Kidney tubule cell (primary cell): ENCODE measurements around the gene PTOV1.

Source experiments
- DNase-seq: peaks from one replicate; pipeline ENCODE4 v3.0.0-alpha.2; 2018; ENCODE audit warnings: low spot score

Gene PTOV1

DNA sequence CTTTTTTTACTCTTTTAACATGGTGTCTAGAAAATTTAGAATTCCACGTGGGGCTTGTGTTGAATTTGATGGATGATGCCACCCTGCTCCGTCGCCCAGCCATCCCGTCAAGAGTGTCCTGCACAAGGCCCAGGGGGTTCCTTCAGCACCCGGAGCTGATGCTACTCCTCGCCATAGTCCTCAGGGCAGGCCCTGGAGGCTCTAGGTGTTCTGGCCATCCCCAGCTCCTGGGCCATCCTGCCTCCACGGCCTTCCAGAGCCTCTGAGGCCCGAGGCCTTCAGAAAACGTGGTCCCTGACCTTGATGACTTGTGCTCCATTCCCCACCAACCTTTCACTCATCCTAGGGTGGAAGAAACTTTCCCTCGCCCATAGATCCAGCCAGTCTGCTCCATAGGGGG is 22.9 kb downstream of the PTOV1 start:
- DNase-seq: no peak

DNA sequence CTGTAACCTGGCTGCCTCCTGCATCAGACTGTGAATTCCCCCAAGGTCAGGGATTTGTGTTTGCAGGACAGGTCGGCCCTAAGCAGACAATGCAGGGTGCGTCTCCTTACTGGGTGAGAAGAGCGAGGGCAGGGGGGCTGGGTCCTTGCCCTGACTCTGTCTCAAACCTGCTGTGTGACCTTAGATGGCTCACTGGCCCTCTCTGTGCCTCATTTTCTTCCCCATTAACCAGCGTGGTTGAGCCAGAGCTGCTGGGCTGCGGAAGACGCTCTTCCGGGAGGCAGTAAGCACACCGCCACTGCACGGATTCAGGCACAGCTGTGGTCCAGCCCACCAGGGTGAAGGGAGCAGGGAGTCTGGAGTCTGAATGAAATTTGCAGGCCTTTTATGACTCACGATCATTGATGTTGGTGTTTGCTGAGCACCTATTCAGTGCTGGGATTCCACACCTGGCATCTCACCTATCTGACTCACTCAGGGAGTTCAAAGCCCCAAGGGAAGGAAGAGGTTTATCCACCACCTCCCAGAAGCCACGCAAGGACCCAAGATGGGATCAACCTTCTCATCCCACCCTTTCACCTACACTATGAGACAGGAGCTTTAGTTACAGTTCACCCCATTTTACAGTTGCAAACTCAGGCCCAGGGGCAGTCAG is 23.7 kb downstream of the PTOV1 start:
- peak; percentile 43 for DNase-seq

DNA sequence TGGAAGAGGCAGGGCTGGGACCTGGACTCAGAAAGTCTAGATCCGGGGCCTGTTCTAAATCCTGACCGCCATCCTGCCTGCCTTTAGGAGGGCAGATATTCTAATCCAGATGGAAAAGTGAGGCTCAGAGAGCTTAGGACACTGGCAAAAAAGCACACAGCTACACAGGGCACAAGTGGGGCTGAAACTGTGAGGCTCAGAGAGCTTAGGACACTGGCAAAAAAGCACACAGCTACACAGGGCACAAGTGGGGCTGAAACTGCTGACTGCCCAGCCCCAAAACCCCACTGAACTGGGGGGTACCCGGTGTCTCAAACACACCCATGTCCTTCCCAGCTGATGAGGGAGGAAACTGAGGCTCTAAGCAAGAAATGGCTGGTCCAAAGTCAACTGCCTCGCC is 24.2 kb downstream of the PTOV1 start:
- no peak for DNase-seq

DNA sequence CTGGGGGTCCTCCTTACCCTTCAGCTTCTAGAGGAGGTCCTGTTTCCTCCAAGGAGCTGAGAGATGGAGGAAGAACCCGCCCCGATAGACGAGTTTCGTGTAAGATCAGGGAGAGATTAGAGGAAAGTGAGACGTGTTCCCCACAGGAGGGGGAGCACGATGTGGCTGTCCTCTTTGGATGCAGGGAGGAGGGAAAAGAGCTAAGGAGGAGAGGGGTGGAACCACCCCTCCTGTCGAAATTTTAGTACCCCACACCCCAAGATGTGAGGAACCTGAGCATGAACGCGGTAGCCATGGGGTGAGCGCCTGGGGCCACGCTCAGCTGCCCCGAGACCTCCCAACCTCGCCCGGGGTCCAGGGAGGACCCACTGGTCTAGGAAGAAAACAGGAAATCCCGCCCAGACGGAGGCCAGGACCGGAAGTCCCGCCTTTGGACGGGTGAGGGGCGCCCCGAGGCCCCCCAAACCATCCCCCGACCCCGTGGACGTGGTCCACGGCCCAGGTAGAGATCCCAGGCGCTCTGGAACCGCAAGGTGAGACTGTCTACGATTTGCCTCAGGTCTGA is 25.0 kb downstream of the PTOV1 start:
- DNase-seq: peak; percentile 45

DNA sequence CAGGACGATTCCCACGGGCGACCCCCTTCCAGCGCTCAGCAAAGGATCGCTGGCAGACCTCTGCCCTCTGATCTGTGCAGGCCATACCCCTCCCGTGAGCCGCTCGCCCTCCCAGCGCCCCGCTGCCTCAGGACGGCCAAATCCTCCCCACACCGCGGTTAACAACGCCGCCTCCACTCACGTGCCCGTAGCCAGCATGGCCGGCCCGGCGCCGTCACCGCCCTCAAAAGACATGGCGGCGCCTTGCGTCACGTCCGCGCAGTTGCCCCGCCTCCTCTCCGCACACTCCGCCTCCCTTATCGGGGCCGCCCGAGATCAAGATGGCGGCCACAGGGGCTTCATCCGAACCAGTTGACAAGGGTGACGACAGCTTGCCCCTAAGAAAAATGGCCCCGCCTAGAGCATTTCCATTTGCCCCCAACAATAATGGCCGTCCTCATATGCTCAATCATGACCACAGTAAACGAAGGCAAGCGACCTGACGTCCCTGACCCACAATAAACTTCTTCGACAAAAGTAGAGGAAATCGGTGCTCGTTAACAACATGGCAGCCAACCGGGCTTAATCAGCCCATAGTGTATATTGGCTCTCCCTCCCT is 25.6 kb downstream of the PTOV1 start:
- DNase-seq: peak; percentile 99

DNA sequence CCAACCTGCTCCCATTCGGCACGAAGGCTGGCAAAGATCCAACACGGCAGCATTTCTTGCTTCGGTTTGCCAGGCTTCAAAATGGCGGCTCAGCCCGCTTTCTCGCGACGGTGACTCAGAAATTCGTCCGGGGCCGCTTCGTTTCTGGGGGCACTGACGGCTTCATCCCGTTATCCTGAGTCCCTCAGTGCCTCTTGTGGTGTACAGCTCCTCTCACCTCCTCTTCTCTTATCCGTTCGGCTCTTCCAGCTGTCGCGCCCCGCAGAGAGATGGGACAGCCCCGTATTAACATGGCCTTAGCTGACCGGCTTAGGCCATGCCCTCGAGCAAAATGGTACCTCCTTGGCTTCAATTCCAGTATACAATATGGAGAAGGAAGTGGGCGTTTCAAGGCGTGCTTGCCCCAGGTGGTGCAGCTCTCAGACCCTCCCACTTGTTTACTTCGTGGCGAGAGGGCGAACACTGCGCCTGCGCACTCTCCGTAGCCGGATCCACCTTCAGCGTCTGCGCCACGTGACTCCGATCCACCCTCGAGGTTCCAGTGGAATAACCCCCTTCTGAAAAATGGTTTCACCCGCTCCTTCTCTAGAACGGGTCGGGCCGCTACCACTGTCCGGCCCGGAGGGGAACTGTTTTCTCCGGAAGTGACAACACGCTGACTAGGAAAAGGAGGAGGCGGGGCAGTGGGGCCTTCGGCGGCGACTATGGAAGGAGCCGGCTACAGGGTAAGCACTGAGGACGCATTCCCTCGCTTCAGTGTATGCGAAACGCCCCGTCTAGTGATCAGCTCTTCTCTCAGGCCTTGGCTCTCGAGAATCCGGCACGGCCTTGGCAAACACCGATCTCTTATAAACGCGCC is 26.3 kb downstream of the PTOV1 start, which contains the start of the genes AKT1S1 and TBC1D17:
TSS of gene AKT1S1 (minus strand) at position 336 of the 859 bp plus-strand sequence. CDS start 4,060 bp downstream, outside the sequence.
TSS of gene TBC1D17 (plus strand) at position 683 of the 859 bp plus-strand sequence. CDS start at position 705, 22 bp downstream.
- DNase-seq: peak; percentile 100

DNA sequence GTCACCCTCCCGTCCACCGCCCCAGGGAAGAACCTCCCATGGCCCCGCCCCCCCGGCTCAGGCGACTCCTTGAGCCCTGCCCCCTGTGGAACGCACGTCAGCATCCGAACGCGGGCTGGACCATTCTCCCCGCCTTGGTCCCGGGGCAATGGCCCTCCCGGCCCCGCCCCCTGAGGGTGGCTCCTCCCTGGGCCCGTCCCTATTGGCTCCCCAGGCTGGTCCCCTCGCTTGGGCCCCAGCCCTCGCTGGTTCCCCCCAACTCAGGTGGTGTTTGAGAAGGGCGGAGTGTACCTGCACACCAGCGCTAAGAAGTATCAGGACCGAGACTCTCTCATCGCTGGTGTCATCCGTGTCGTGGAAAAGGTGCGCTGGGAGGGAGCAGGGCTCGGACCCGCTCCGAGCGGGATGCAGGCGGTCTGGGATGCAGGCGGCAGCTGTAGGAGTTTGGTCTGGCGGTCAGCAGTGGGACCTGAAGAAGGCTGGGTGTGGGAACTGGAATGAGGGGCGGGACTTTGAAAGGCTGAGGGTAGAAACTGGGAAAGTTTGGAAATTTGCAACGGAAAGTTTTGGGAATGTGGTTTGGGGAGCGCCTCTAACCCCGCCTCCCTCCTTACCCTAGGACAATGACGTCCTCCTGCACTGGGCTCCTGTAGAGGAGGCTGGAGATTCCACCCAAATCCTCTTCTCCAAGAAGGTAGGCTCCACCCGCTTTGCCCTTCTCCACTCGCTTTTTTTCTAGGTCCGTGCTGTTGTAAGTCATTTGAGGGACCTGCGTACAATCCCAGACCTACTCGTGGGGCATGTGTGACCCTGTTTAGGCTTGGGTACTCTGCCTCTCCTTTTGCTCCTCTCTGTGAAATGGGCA is 27.2 kb downstream of the PTOV1 start:
- peak; percentile 96 for DNase-seq

DNA sequence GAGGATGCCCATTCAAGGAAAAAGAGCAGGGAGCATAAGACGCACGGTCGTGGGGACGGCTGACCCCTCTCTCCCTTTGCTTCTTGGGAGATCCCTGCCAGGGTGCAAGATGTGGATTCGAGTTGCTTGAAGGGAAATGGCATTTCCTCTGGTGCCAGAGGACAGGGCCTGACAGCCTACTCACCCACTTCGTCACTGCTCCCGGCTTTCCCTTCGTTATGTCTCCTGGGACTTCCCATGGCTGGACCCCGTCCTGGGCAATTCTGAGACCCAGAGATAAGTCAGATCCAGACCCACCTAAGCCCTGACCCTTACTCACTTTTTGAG is 27.7 kb downstream of the PTOV1 start:
- DNase-seq: no peak

DNA sequence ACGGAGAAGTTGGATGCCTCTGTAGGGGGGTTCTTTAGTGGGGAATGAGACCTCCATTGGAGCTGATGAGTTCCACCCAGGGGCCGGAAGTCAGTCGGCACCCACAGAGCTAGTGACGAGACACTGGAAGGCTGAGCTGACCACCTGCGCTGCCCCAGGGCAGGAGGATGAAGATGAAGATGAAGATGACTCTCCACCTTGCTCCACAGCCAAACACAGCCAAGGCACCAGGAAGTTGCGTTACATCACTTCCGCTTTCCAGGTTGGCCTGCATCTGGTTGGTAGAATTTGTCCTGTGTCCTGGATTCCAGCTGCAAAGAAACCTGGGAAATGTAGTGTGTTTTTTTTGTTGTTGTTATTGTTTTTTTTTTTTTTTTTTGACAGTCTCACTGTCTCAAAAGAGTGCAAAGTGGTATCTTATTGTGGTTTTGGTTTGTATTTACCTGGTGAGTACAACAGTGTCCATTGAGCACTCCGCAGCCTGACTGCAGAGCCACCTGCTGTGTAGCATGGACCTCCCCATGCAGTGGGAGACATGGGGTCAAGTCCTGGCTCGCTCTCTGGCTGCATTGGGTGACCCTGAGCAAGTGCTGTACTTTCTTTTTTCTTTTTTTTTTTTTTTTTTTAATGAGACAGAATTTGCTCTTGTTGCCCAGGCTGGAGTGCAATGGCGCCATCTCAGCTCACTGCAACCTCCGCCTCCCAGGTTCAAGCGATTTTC is 28.4 kb downstream of the PTOV1 start:
- DNase-seq: no peak

DNA sequence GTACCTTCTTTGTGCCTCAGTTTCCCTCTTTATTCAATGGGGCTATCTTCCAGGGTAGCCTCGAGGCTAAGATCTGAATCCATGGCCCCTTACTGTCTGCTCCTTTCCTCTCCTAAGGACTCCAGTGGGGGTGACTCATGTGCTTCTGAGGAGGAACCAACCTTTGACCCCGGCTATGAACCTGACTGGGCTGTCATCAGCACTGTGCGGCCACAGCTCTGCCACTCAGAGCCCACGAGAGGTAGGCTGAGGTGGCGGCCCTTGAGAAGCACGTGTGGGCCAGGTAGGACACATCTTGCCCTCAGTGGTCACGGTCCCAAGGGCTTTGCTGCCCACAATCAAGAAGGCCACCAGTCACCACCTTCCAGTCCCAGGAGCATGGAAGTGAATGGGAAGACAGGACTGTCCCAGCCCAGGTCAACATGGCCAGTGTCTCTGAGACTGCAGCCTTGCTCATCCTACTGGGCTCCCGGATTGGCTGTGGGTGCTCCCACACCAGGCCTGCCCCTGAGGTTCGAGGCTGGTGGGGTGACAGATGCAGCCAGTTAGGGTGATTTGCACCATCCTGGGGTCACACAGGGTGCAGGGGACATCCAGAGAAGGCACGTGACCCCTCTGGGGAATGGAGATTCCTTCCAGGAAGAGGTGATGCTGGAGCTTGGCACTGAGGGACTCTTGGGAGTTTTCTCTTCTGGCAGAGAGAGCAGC is 29.4 kb downstream of the PTOV1 start:
- no peak for DNase-seq

DNA sequence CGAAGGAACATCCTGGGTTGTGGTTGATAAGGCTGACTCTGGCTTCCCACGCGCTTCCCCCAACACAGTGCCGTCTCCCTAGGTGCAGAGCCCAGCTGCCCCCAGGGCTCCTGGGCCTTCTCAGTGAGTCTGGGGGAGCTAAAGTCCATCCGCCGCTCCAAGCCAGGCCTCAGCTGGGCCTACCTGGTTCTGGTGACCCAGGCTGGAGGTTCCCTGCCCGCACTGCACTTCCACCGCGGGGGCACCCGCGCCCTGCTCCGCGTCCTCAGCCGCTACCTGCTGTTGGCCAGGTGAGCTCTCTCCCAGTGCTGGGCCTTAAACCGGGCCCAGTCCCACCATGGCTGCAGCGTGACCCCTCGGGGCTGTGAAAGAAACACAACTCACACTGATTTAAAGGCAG is 30.2 kb downstream of the PTOV1 start:
- no peak for DNase-seq

DNA sequence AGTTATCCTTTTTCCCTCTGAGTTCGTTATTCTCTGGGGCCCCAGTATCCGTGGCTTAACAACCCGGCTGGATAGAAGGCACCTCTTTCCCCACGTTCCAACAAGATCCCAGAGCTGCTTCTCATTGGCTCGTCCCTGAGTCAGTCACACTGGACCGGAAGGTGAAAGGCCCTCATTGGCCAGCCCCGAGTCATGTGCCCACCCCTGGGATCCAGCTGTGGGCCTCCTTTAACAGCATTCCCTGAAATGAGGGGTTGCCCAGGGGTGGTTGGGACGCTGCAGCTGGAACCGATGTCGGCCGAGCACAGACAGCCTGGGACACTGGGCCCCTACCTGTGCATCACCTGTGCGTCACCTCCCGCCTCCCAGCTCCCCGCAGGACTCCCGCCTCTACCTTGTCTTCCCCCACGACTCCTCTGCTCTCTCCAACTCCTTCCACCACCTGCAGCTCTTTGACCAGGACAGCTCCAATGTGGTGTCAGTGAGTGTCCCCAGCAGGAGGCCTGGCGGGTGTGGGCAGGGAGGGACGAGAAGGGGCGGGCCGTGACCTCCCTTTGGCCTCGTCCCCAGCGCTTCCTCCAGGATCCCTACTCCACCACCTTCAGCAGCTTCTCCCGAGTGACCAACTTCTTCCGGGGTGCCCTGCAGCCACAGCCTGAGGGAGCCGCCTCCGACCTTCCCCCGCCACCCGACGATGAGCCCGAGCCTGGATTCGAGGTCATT is 30.9 kb downstream of the PTOV1 start:
- DNase-seq: no peak

DNA sequence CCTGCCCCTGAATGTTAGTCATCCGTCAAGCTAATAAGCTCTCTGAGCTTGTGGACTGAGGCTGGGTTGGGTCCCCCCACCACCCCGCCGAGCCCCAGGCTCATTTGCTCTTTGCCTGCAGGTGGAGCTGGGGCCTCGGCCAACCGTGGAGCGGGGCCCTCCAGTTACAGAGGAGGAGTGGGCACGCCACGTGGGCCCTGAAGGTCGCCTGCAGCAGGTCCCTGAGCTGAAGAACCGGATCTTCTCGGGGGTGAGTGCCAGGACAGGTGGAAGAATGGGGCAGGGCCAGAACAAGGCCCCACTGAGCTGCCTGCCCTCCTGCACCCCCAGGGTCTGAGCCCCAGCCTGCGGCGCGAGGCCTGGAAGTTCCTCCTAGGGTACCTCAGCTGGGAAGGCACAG is 31.7 kb downstream of the PTOV1 start:
- DNase-seq: no peak

DNA sequence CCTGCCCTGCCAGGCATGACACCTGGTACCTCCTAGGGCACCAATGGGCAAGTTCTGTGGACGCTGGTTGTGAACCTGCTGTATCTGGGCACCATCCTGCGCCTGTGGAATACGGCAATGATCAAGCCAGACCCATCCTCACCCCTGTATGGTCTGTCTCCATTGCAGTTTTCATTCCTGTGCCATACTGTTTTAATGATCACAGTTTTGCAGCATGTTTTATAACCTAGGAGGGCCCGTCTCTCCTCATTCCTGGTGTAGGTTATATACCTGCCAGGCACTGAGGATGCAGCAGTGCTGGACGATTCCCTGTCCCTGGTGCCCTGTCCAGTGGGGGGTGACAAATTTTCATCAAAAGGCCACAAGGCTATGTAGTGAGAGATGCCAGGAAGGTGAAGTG is 32.1 kb downstream of the PTOV1 start:
- no peak for DNase-seq

DNA sequence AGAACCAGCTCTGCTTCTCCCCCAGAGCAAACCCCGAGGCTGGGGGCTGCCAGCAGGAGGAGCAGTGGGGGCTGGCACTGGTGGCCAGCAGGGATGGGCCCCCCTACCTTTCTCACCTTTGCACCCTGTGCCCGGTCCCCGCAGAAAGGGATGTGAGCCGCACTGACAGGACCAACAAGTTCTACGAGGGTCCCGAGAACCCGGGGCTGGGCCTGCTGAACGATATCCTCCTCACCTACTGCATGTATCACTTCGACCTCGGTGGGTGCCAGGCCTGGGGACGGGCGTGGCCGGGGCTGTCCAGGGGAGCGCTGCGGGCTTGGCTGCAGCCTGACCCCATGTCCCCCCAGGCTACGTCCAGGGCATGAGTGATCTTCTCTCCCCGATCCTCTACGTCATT is 33.1 kb downstream of the PTOV1 start:
- no peak for DNase-seq

DNA sequence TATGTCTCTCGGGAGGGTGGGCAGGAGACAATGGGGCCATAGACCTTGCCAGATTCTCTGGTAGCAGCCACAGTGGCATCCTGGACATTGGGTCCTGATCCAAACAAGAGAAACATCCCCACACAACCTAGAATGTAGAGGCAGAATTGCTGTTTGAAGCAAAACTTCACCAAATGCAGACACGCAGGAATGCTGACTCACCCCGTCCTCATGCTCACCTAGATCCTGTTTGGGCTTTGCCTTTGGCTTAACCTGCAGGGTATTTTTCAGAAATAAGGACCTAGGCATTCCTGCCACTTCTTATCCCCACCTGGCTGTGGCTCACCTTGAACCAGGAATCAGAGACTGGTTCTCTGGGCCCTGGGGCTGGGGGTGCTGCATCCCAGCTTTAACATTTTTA is 33.8 kb downstream of the PTOV1 start:
- peak; percentile 33 for DNase-seq

DNA sequence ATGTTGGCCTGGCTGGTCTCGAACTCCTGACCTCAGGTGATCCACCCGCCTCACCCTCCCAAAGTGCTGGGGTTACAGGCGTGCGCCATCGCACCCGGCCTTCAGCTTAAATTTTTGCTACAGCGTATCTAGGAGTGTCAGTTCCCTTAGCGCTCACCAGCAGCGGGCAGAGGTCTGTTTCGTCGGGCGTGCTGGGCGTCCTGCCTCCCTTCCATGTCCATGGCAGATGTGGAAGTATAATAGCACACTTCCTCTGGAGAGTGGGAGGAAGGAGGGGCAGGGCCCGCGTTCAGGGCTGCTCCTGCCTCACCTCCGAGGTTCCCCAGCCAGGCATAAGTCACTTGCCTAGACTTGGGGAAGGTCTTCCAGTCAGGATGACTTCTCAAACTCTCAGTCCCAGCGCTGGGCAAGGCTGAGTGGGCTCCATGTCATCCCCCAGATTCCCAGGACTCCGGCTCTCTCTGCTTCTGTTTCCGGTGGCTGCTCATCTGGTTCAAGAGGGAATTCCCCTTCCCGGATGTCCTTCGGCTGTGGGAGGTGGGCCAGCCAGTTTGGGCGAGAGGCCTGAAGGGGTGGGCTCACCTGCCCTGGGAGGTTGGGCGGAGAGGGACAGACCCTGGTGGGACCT is 36.2 kb downstream of the PTOV1 start:
- DNase-seq: peak; percentile 36

DNA sequence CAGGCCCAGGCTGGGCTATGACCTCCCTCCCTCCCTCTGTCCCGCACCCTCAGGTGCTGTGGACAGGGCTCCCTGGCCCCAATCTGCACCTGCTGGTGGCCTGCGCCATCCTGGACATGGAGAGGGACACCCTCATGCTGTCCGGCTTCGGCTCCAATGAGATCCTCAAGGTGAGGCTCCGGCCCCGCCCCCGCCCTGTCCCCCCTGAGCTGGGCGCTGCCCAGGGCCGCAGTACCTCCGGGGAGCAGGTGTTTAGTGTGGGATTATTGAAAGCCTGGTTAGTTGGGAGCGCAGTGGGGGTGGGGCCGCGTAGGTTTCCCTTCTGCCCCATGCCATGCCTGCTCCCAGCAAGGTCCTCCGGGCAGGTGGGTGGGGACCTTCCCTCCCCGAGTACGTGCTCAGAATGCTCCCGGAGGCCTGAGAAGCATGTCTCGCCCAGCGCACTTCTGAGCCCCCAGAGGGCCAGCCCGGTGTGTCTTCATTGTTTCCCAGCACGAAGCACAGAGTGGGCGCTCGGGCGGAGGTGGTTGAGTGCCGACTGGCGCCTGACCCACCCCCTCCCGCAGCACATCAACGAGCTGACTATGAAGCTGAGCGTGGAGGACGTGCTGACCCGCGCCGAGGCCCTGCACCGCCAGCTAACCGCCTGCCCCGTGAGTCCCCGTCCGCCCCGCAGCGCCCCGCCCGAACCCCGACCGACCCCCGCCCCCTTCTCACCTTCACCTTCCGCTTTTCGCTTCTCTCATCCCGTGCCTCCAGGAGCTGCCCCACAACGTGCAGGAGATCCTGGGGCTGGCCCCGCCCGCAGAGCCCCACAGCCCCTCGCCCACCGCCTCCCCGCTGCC is 36.9 kb downstream of the PTOV1 start:
- no peak for DNase-seq

DNA sequence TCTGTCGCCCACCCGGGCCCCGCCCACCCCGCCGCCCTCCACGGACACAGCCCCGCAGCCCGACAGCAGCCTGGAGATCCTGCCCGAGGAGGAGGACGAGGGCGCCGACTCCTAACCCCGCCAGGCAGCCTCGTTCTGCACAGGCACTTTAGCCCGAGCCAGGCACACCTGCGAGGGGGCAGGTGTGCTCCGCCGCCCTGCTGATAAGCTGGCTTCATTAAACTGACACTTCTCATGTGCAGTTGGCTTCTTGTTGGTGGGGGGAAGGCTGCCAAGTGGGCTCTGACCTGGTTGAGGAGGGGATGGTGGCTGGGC is 37.5 kb downstream of the PTOV1 start:
- no peak for DNase-seq
